IMR-90 (cell line): ENCODE results near the gene USP24. TPM values are rescaled to one million over a fixed set of nuclear protein-coding genes. Genes with fewer than 3 reads are reported as not detected.

ENCODE experiments used
- ATAC-seq: fragments of 200-7000 bp; cut with Tn5 transposase; 2 replicates; pipeline ENCODE4 v1.9.1; 2020; ENCODE audit warnings: low read depth, mild to moderate bottlenecking, moderate library complexity
- BruUV-seq: library from RNA; stranded (reverse); fragments of 400-500 nt; replicated peaks from 2 replicates; lab custom pipeline; 2021; lab: Mats Ljungman, UMichigan
- CTCF ChIA-PET: fragments of 300-600 bp; formaldehyde crosslinking; extraction: SDS; loops from one replicate; lab custom pipeline; 2021; ENCODE audit warnings: antibody characterized with exemption; lab: Yijun Ruan, JAX
- POLR2A ChIA-PET: fragments of 300-600 bp; sonication (Branson Sonifier 250); formaldehyde crosslinking; loops from one replicate; lab custom pipeline; 2022; ENCODE audit warnings: antibody characterized with exemption; ENCODE audit not compliant: unreplicated experiment; lab: Charles Lee
- DNase-seq: peaks from one replicate; pipeline ENCODE4 v3.0.0; 2013
- H2AFZ ChIP-seq: replicated peaks from 2 replicates; pipeline ENCODE3; 2013; ENCODE audit warnings: low read length, mild to moderate bottlenecking; ENCODE audit not compliant: poor library complexity
- H2AK5ac ChIP-seq: 2 replicates; pipeline ENCODE4 v1.6.1; 2013; ENCODE audit warnings: low read depth, low read length, inconsistent platforms
- H2AK9ac ChIP-seq: replicated peaks from 2 replicates; pipeline ENCODE3; 2013; ENCODE audit warnings: mild to moderate bottlenecking, low read depth, low read length, moderate library complexity; ENCODE audit not compliant: poor library complexity
- H2BK120ac ChIP-seq: 2 replicates; pipeline ENCODE4 v1.6.1; 2013; ENCODE audit warnings: low read depth, low read length, inconsistent platforms
- H2BK15ac ChIP-seq: 3 replicates; pipeline ENCODE4 v1.6.1; 2013; ENCODE audit warnings: low read depth, low read length, inconsistent platforms
- H2BK20ac ChIP-seq: 2 replicates; pipeline ENCODE4 v1.6.1; 2013; ENCODE audit warnings: low read depth, mild to moderate bottlenecking, inconsistent platforms, low read length, moderate library complexity
- H2BK5ac ChIP-seq: 2 replicates; pipeline ENCODE4 v1.6.1; 2013; ENCODE audit warnings: mild to moderate bottlenecking, low read depth, low read length, inconsistent platforms; ENCODE audit not compliant: poor library complexity, severe bottlenecking
- H3K14ac ChIP-seq: replicated peaks from 2 replicates; pipeline ENCODE4 v1.6.1; 2013; ENCODE audit warnings: low read depth, low read length, inconsistent platforms
- H3K18ac ChIP-seq: 2 replicates; pipeline ENCODE4 v1.6.1; 2013; ENCODE audit warnings: low read depth, low read length, control low read depth
- H3K23ac ChIP-seq: 2 replicates; pipeline ENCODE4 v1.6.1; 2013; ENCODE audit warnings: low read depth, low read length, inconsistent platforms
- H3K27ac ChIP-seq: 2 replicates; pipeline ENCODE4 v1.5.1; 2013; ENCODE audit warnings: mild to moderate bottlenecking, control low read depth, low read length; ENCODE audit not compliant: insufficient read depth
- H3K27me3 ChIP-seq: 2 replicates; pipeline ENCODE4 v1.6.1; 2013; ENCODE audit warnings: low read length; ENCODE audit not compliant: control insufficient read depth, insufficient read depth
- H3K36me3 ChIP-seq: 2 replicates; pipeline ENCODE4 v1.6.1; 2013; ENCODE audit warnings: low read length, mixed read lengths; ENCODE audit not compliant: control insufficient read depth, insufficient read depth
- H3K4ac ChIP-seq: 2 replicates; pipeline ENCODE4 v1.6.1; 2013; ENCODE audit warnings: low read depth, low read length, inconsistent platforms
- H3K4me1 ChIP-seq: 2 replicates; pipeline ENCODE4 v1.6.1; 2013; ENCODE audit warnings: low read length, mixed read lengths; ENCODE audit not compliant: control insufficient read depth, insufficient read depth
- H3K4me2 ChIP-seq: 2 replicates; pipeline ENCODE4 v1.6.1; 2013; ENCODE audit warnings: low read depth, mild to moderate bottlenecking, control low read depth, low read length, moderate library complexity
- H3K4me3 ChIP-seq: 2 replicates; pipeline ENCODE4 v1.5.1; 2013; ENCODE audit warnings: low read depth, mild to moderate bottlenecking, control low read depth, low read length, moderate library complexity; ENCODE audit not compliant: insufficient read depth
- H3K56ac ChIP-seq: 2 replicates; pipeline ENCODE4 v1.6.1; 2013; ENCODE audit warnings: low read length, inconsistent platforms; ENCODE audit not compliant: insufficient read depth; ENCODE audit errors: extremely low read depth
- H3K79me1 ChIP-seq, 2 experiments: 2 replicates each; pipeline ENCODE4 v1.6.1; 2013; ENCODE audit warnings: low read length in 2 of 2, inconsistent platforms in 1 of 2, low read depth in 1 of 2
- H3K9ac ChIP-seq: 2 replicates; pipeline ENCODE4 v1.6.1; 2013; ENCODE audit warnings: low read depth, low read length, control low read depth
- H3K9me1 ChIP-seq: 2 replicates; pipeline ENCODE4 v1.6.1; 2013; ENCODE audit warnings: low read length, inconsistent platforms; ENCODE audit not compliant: insufficient read depth
- H3K9me3 ChIP-seq: 2 replicates; pipeline ENCODE4 v1.6.1; 2013; ENCODE audit warnings: low read length; ENCODE audit not compliant: control insufficient read depth, insufficient read depth
- H4K20me1 ChIP-seq: 2 replicates; pipeline ENCODE4 v1.6.1; 2013; ENCODE audit warnings: low read length, inconsistent platforms; ENCODE audit not compliant: insufficient read depth
- H4K5ac ChIP-seq: 2 replicates; pipeline ENCODE4 v1.6.1; 2013; ENCODE audit warnings: mild to moderate bottlenecking, low read depth, low read length, control low read depth
- H4K8ac ChIP-seq, 2 experiments: 2 replicates each; pipeline ENCODE4 v1.6.1; 2013; ENCODE audit warnings: low read depth in 2 of 2, low read length in 2 of 2, control low read depth in 1 of 2, inconsistent platforms in 1 of 2
- H4K91ac ChIP-seq: 2 replicates; pipeline ENCODE4 v1.6.1; 2013; ENCODE audit warnings: low read depth, low read length, inconsistent platforms; ENCODE audit not compliant: insufficient read depth
- CEBPB ChIP-seq: IDR thresholded peaks from 2 replicates; pipeline ENCODE4 v1.6.1; 2012; ENCODE audit warnings: low read depth, low read length, improper control_type of control experiment
- POLR2A ChIP-seq: IDR thresholded peaks from 2 replicates; pipeline ENCODE4 v1.6.1; 2012; ENCODE audit warnings: mild to moderate bottlenecking, low read depth, low read length
- WGBS, 2 experiments: methylation state at CpG; one replicate each; pipeline versions ENCODE4 v1.1.5 to v1.1.7; 2013; ENCODE audit warnings: missing lambda C conversion rate in 2 of 2; ENCODE audit not compliant: insufficient read length in 1 of 2; ENCODE audit errors: extremely low coverage in 2 of 2; 5-methylcytosine and 5-hydroxymethylcytosine counted together
- dilution Hi-C: fragments of 300-500 bp; cut with HindIII; formaldehyde crosslinking; loops from one replicate; pipeline ENCODE4 v1.14.3; 2018; ENCODE audit warnings: low sequenced_read_pairs; ENCODE audit not compliant: unreplicated experiment
- in situ Hi-C: fragments of 300-500 bp; cut with MboI; formaldehyde crosslinking; loops from 3 replicates; pipeline ENCODE4 v1.14.3; 2019; ENCODE audit warnings: low sequenced_read_pairs, inconsistent platforms, mixed read lengths
- intact Hi-C: fragments of 100-400 bp; cut with micrococcal nuclease; formaldehyde crosslinking; loops from 2 replicates; pipeline ENCODE4 v1.10.0; 2022
- polyA plus RNA-seq, 3 experiments: library from polyadenylated mRNA; depleted of rRNA; stranded (reverse); fragments of >200 nt; gene quantifications; 2 replicates each; pipeline ENCODE4 v1.2.3, GENCODE V29; 2012; ENCODE audit warnings: low replicate concordance in 1 of 3
- total RNA-seq: library from RNA; depleted of rRNA; stranded (reverse); fragments of >200 nt; gene quantifications from 2 replicates; pipeline ENCODE4 v1.2.3, GENCODE V29; 2012

USP24 gene
- total and polyA plus RNA-seq, 2 of the 4 experiments (the other 2 are of a cell fraction), result 8.4 to 36.7 TPM

GRCh38 chr1:55055084-55055882 lies 159.9 kb downstream of the USP24 start:
- no peak overlapping the region for H3K27ac ChIP-seq
- no peak overlapping the region for H4K8ac ChIP-seq
- intact Hi-C loops (no loop called here), dilution Hi-C loops (no loop called here), in situ Hi-C loops (no loop called here)
- H3K4me3 ChIP-seq, result no peak overlapping the region
- H4K5ac ChIP-seq, result no peak overlapping the region
- DNase-seq (no peak), ATAC-seq (peak; percentile 33)
- no peak overlapping the region for H2BK5ac ChIP-seq
- H3K9ac ChIP-seq, result no peak overlapping the region
- no peaks in the 10 kb centered on the region for H3K79me1 ChIP-seq
- H2BK20ac ChIP-seq, result no peak overlapping the region
- no peaks in the 10 kb centered on the region for H3K36me3 ChIP-seq
- no peak overlapping the region for H4K91ac ChIP-seq
- no peak overlapping the region for H3K56ac ChIP-seq
- no peaks in the 10 kb centered on the region for H3K9me3 ChIP-seq
- ChIA-PET CTCF (no interaction called here), POLR2A (no interaction called here)
- TF ChIP-seq CEBPB (peak; percentile 57; the same call in 1 of the 2 replicates), POLR2A (no peak)
- no peak overlapping the region for H3K18ac ChIP-seq
- H3K14ac ChIP-seq, result no peak overlapping the region
- H3K4me1 ChIP-seq, result no peaks in the 10 kb centered on the region
- no peak overlapping the region for H2BK120ac ChIP-seq
- no peak overlapping the region for H3K4ac ChIP-seq
- peaks cover 26% of the 10 kb centered on the region for H3K27me3 ChIP-seq
- 0 out of 2 replicates have a peak, but pooled peaks cover 2% of the 10 kb centered on the region for H3K9me1 ChIP-seq
- BruUV-seq, result no TSS peak
- no peak overlapping the region for H3K4me2 ChIP-seq
- H3K23ac ChIP-seq, result no peak overlapping the region
- H2AFZ ChIP-seq, result no peak overlapping the region
- H4K20me1 ChIP-seq, result no peaks in the 10 kb centered on the region
- H2AK5ac ChIP-seq, result no peak overlapping the region
- H2BK15ac ChIP-seq, result no peak overlapping the region
- WGBS, 2 experiments, result 96% methylated on average over 3 of the region's 12 CpGs; no CpG with 5 or more reads in 1 of the 2 experiments
- no peak overlapping the region for H2AK9ac ChIP-seq
